NCI-H2029 treated with DMSO at 0.1 percent for 48 hours (cell line): ENCODE results near the gene HNRNPA0.
A peak's percentile ranks its signal among the peaks of the same experiment; 100 is the strongest.

Source experiments
- DNase-seq: peaks from one replicate; lab custom pipeline; 2025; lab: John Stamatoyannopoulos, UW

HNRNPA0 gene

GRCh38 chr5:137754961-137755762 is 999 bp upstream of the HNRNPA0 start:
- no peak for DNase-seq

- DNase-seq: no peak
These were observed 424 bp downstream of the HNRNPA0 start for GRCh38 chr5:137753691-137754187.

GRCh38 chr5:137752905-137753690 is 1.1 kb downstream of the HNRNPA0 start:
- DNase-seq: no peak

- DNase-seq: peak; percentile 52
These were observed 2.2 kb downstream of the HNRNPA0 start for GRCh38 chr5:137751869-137752491.

GRCh38 chr5:137750436-137750835 is 3.7 kb downstream of the HNRNPA0 start:
- DNase-seq: no peak

DNA sequence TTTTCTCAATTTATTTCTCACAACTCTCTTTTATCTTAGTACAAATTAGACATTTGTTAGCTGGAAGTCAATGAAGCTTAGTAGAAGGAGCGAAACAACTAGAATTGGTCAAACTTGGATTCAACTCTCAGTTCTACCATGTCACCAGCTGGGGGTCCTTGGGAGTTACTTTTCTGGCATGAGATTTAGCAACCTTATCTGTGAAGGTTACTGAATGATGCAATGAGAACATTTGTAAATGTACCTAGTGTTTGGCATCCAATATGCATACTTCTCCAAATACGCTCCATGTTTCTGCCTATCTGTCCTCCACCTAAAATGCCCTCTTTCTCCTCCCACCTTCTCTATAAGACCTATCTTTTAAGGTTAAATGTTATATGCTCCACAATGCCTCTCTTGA is 6.3 kb downstream of the HNRNPA0 start:
- no peak for DNase-seq

- DNase-seq: peak; percentile 47
These were observed 11.0 kb downstream of the HNRNPA0 start for GRCh38 chr5:137743031-137743640.

DNA sequence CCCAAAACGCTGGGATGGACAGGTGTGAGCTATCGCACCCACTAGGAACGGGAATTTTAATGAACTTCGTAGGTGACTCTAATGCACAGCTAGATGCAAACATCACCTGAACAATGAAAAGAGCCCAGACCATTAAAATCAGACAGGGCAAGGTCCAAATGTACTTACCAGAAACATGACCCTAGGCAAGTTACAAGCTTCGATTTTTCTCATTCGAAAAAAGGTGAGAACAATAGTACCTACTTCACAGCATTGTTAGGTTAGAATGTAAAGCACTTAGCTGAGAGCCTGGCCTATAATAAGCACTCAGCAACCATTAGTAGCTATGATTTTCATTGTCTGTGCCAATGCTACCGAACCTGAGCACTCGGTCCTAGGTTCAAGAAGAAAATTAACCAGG is 12.4 kb downstream of the HNRNPA0 start:
- peak; percentile 69 for DNase-seq

- no peak for DNase-seq
These were observed 14.4 kb downstream of the HNRNPA0 start for GRCh38 chr5:137739737-137740136.

GRCh38 chr5:137738947-137739346 is 15.2 kb downstream of the HNRNPA0 start:
- no peak for DNase-seq

DNA sequence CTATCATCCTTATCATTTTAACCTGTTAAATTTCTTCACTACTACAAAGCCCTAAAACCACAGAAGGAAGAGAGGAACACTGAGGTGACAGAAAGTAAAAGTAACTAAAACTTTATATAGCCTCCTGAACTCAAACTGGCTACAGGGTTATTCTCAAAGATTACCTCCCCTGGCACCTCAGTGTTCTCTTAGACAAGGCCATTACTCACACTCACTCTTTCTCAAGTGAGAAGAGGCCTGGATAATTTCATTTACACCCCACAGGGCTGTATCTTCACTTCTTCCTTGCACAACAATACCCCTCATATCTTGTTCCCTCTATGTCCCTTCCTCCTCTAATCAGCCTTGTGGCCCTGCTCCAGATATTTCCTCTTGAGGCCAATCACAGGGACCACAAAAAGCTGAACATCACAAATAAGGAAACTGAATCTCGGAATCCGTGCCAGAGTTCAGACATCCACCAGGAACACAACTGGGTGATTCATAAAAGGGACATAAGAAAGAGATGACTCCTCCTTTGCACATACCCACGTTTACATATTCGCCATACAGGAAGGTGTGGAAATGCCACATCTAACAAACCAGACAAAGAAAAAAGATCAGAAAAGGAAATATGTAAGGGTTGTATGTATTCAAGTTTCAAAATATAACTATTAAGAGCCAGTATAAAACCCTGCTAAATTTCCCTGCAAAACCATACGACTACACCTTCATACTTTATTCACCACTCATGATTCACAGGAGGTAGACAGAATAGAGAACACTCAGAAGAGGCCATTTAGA is 16.6 kb downstream of the HNRNPA0 start:
- DNase-seq: no peak

DNA sequence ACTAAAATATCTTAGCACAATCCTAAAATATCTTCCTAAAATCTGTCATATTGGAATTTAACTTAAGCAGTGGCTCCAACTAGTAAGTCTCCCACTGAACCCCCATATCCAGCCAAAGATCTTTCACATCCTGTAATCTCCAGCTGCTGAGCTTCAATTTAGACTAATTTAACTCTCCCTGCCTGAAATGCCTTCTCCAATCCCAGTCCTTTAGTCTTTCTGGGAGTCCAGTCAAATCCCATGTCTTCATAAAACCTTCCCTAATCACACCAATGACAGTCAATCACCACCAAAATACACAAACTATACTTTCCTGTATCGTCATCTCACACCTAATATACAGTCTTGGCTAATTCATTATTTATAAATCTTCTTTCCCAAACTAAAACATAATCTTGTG is 17.7 kb downstream of the HNRNPA0 start:
- DNase-seq: no peak

DNA sequence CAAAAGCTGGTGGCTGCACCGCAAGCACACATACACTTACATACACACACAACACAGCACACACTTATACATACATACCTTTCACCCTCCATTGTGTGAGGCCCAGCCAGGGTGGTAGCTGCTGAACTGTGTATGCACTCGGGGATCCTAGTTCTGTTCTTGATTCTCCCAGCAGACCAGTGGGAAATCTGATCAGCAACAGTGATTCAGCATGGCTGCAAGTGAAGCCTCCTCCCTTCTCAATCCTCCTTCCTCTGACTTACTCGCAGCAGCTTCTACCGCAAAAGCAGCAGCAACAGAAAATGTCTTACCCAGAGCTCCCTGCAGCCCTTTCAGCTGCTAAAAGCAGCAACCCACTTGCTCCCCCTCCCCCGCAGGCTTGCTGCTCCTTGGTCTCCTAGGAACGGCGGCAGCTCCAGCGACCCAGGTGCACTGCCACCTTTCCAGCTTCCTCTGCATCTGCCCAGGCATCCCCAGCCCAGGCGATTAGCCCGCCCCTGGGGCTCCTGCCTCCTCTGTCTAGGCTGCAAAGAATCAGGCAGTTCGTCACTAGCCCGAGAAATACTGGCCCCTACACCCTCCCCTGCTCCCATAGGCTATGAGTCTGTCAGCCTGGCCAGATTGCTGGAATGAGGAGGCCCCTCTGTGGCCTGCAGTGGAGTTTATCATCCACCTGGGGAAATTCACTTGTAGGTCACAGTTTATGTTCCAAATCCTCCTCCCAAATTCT is 18.4 kb downstream of the HNRNPA0 start, which contains the start of gene KLHL3:
KLHL3 (minus strand) TSS at position 535 of the 730 bp plus-strand sequence; CDS start at position 92, 443 bp downstream.
- DNase-seq: peak; percentile 5

- no peak for DNase-seq
These were observed 19.1 kb downstream of the HNRNPA0 start for GRCh38 chr5:137734962-137735554.

- peak; percentile 30 for DNase-seq
These were observed 19.8 kb downstream of the HNRNPA0 start for GRCh38 chr5:137734331-137734730.

GRCh38 chr5:137733922-137734321 is 20.2 kb downstream of the HNRNPA0 start:
- no peak for DNase-seq

GRCh38 chr5:137733006-137733405 is 21.2 kb downstream of the HNRNPA0 start:
- no peak for DNase-seq

GRCh38 chr5:137731176-137731575 is 23.0 kb downstream of the HNRNPA0 start:
- DNase-seq: no peak

GRCh38 chr5:137730336-137730735 is 23.8 kb downstream of the HNRNPA0 start:
- no peak for DNase-seq

DNA sequence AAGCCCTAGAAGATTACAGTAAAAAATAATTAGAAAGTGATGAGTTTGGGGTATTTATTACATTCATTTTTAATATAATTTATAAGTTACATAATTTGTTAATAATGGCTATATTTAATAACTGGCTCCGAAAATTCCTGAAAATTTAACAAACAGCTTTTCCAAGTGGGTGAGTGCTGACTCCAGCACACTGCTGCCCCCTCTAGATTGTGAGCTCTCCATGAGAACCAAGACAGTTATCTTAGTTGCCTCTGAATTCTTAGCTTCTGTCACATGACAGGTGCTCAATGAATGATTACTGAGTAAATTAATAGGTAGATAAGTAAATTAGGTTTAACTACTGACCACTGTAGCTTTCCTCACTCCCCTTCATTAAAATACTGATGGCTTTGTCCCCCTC is 26.1 kb downstream of the HNRNPA0 start:
- no peak for DNase-seq
